ENCODE data around the gene ICAM4. TPM values are rescaled to one million over a fixed set of nuclear protein-coding genes. Genes with fewer than 3 reads are reported as not detected.
A peak's percentile ranks its signal among the peaks of the same experiment; 100 is the strongest.
"Not testable (repeated sequence)": the region's sequence is repeated elsewhere in the genome, so short reads cannot be mapped to it uniquely, and the experiment has no call there.

The ICAM4 gene
- total RNA-seq, 2 experiments from 2014 or later = 1.4 to 1.8 TPM

GRCh38 chr19:10270616-10271394 lies 15.9 kb upstream of the ICAM4 start, which contains the start of gene ICAM1:
Gene ICAM1, plus strand, starts transcription at chr19:10271120. Its CDS starts 40 bp downstream, at chr19:10271160.
- Mint-ChIP-seq H3K27ac (peak within 1 kb of the TSS; percentile 90), H3K9me3 (no peaks in the 10 kb centered on the region), H3K36me3 (ENCODE audit: low read depth) (peaks cover 4% of the 10 kb centered on the region), H3K4me3 (peak within 1 kb of the TSS; percentile 75), H3K27me3 (no peaks in the 10 kb centered on the region), H3K4me1 (peaks cover 32% of the 10 kb centered on the region)
- peak; percentile 77 for DNase-seq
- POLR2A ChIA-PET = interaction anchor here (0.6 to 1.0 kb wide), 6 partner anchors 11 to 118 kb away, joined by 3 to 9 read pairs (median 4); partner anchors contain the start of genes DNMT1, ICAM4 and TYK2
- CTCF ChIA-PET = interaction anchor here (0.7 to 6.3 kb wide), 22 partner anchors 9 to 168 kb away, joined by 3 to 93 read pairs (median 6); partner anchors contain the start of genes CDC37, ICAM4, ICAM5 and PDE4A

GRCh38 chr19:10271543-10272086 lies 15.1 kb upstream of the ICAM4 start:
- H3K36me3 Mint-ChIP-seq (ENCODE audit: low read depth) = peaks cover 4% of the 10 kb centered on the region
- H3K4me1 Mint-ChIP-seq = peaks cover 32% of the 10 kb centered on the region
- DNase-seq = no peak
- CTCF ChIA-PET = interaction anchor here (0.9 to 6.3 kb wide), 17 partner anchors 9 to 168 kb away, joined by 3 to 93 read pairs (median 7); partner anchors contain the start of genes ICAM4, ICAM5 and PDE4A
- H3K27me3 Mint-ChIP-seq = no peaks in the 10 kb centered on the region
- H3K9me3 Mint-ChIP-seq = no peaks in the 10 kb centered on the region
- peak overlapping the region; percentile 90 for H3K27ac Mint-ChIP-seq
- POLR2A ChIA-PET = interaction anchor here (0.6 to 1.0 kb wide), 6 partner anchors 8 to 117 kb away, joined by 3 to 9 read pairs (median 4); partner anchors contain the start of genes DNMT1, ICAM4 and TYK2
- peak overlapping the region; percentile 75 for H3K4me3 Mint-ChIP-seq

- DNase-seq = no peak
- Mint-ChIP-seq H3K4me1 (peaks cover 32% of the 10 kb centered on the region), H3K36me3 (ENCODE audit: low read depth) (peaks cover 9% of the 10 kb centered on the region), H3K27ac (no peak overlapping the region), H3K27me3 (no peaks in the 10 kb centered on the region), H3K9me3 (no peaks in the 10 kb centered on the region), H3K4me3 (no peak overlapping the region)
- POLR2A ChIA-PET = interaction anchor here (0.5 to 0.6 kb wide), 2 partner anchors 96 to 400 kb away, joined by 7 to 10 read pairs; no protein-coding TSS in a partner anchor
- CTCF ChIA-PET = interaction anchor here (0.6 to 5.5 kb wide), 6 partner anchors 15 to 142 kb away, joined by 3 to 78 read pairs (median 3); no protein-coding TSS in a partner anchor
These were observed 12.2 kb upstream of the ICAM4 start for GRCh38 chr19:10274589-10274988.

GRCh38 chr19:10277795-10278589 lies 8.8 kb upstream of the ICAM4 start:
- Mint-ChIP-seq H3K27ac (no peak overlapping the region), H3K27me3 (no peaks in the 10 kb centered on the region), H3K9me3 (no peaks in the 10 kb centered on the region), H3K4me3 (no peak overlapping the region), H3K36me3 (ENCODE audit: low read depth) (peaks cover 11% of the 10 kb centered on the region), H3K4me1 (peaks cover 14% of the 10 kb centered on the region)
- CTCF ChIA-PET = interaction anchor here (0.6 to 4.0 kb wide), 5 partner anchors 11 to 381 kb away, joined by 3 to 21 read pairs (median 4); partner anchors contain the start of gene ICAM5
- POLR2A ChIA-PET = no interaction called here
- no peak for DNase-seq

GRCh38 chr19:10278935-10279334 lies 7.8 kb upstream of the ICAM4 start:
- Mint-ChIP-seq H3K36me3 (ENCODE audit: low read depth) (peaks cover 11% of the 10 kb centered on the region), H3K4me3 (no peak overlapping the region)
- CTCF ChIA-PET = interaction anchor here (0.6 to 4.0 kb wide), 4 partner anchors 9 to 137 kb away, joined by 3 to 21 read pairs (median 10); partner anchors contain the start of genes ICAM1 and ICAM5

GRCh38 chr19:10279737-10280442 lies 6.9 kb upstream of the ICAM4 start:
- H3K4me1 Mint-ChIP-seq = peaks cover 13% of the 10 kb centered on the region
- POLR2A ChIA-PET = interaction anchor here (0.6 kb wide), 1 partner anchor 8 kb away, joined by 3 read pairs; no protein-coding TSS in a partner anchor
- H3K27me3 Mint-ChIP-seq = no peaks in the 10 kb centered on the region
- no peaks in the 10 kb centered on the region for H3K9me3 Mint-ChIP-seq
- no peak overlapping the region for H3K27ac Mint-ChIP-seq
- H3K36me3 Mint-ChIP-seq (ENCODE audit: low read depth) = peaks cover 18% of the 10 kb centered on the region
- DNase-seq = no peak
- no peak overlapping the region for H3K4me3 Mint-ChIP-seq
- CTCF ChIA-PET = interaction anchor here (1.3 to 4.0 kb wide), 7 partner anchors 9 to 141 kb away, joined by 4 to 21 read pairs (median 4); partner anchors contain the start of genes ICAM1, ICAM5 and PDE4A

More at GRCh38 chr19:10278935-10279334, 7.8 kb upstream of the ICAM4 start:
- H3K27ac Mint-ChIP-seq = no peak overlapping the region
- no peaks in the 10 kb centered on the region for H3K9me3 Mint-ChIP-seq
- H3K4me1 Mint-ChIP-seq = peaks cover 13% of the 10 kb centered on the region
- no peak for DNase-seq
- H3K27me3 Mint-ChIP-seq = no peaks in the 10 kb centered on the region
- POLR2A ChIA-PET = no interaction called here

- peaks cover 31% of the 10 kb centered on the region for H3K36me3 Mint-ChIP-seq (ENCODE audit: low read depth)
- H3K4me3 Mint-ChIP-seq, POLR2A ChIA-PET, DNase-seq, H3K9me3 Mint-ChIP-seq, H3K27me3 Mint-ChIP-seq: not testable (repeated sequence)
- CTCF ChIA-PET = interaction anchor here (3.6 kb wide), 1 partner anchor 12 kb away, joined by 18 read pairs; the partner anchor contains the start of gene ICAM1
- H3K4me1 Mint-ChIP-seq = peaks cover 34% of the 10 kb centered on the region
- peak overlapping the region; percentile 66 for H3K27ac Mint-ChIP-seq
These were observed 4.7 kb upstream of the ICAM4 start for GRCh38 chr19:10282043-10282442.

- H3K4me3 Mint-ChIP-seq = no peak overlapping the region
- peaks cover 46% of the 10 kb centered on the region for H3K4me1 Mint-ChIP-seq
- ChIA-PET CTCF (interaction anchor here (1.0 kb wide), 1 partner anchor 13 kb away, joined by 3 read pairs; the partner anchor contains the start of gene ICAM1), POLR2A (no interaction called here)
- DNase-seq = no peak
- peaks cover 11% of the 10 kb centered on the region for H3K27me3 Mint-ChIP-seq
- H3K36me3 Mint-ChIP-seq (ENCODE audit: low read depth) = peaks cover 28% of the 10 kb centered on the region
- no peaks in the 10 kb centered on the region for H3K9me3 Mint-ChIP-seq
- H3K27ac Mint-ChIP-seq = no peak overlapping the region
These were observed 3.3 kb upstream of the ICAM4 start for GRCh38 chr19:10283301-10284064.

GRCh38 chr19:10284065-10284959 lies 2.4 kb upstream of the ICAM4 start:
- Mint-ChIP-seq H3K27ac (no peak overlapping the region), H3K9me3 (no peaks in the 10 kb centered on the region), H3K4me3 (no peak overlapping the region), H3K36me3 (ENCODE audit: low read depth) (peaks cover 28% of the 10 kb centered on the region), H3K27me3 (peaks cover 19% of the 10 kb centered on the region), H3K4me1 (peaks cover 50% of the 10 kb centered on the region)
- no peak for DNase-seq
- POLR2A ChIA-PET = no interaction called here
- CTCF ChIA-PET = interaction anchor here (1.0 to 1.6 kb wide), 2 partner anchors 14 to 104 kb away, joined by 3 read pairs; partner anchors contain the start of gene ICAM1

GRCh38 chr19:10284960-10285278 lies 1.8 kb upstream of the ICAM4 start:
- H3K4me1 Mint-ChIP-seq = peaks cover 49% of the 10 kb centered on the region
- peaks cover 26% of the 10 kb centered on the region for H3K36me3 Mint-ChIP-seq (ENCODE audit: low read depth)
- no peak overlapping the region for H3K4me3 Mint-ChIP-seq
- no peaks in the 10 kb centered on the region for H3K9me3 Mint-ChIP-seq
- ChIA-PET CTCF (interaction anchor here (1.6 to 5.9 kb wide), 2 partner anchors 15 to 103 kb away, joined by 3 to 66 read pairs; partner anchors contain the start of gene ICAM1), POLR2A (no interaction called here)
- peaks cover 22% of the 10 kb centered on the region for H3K27me3 Mint-ChIP-seq
- DNase-seq = no peak
- no peak overlapping the region for H3K27ac Mint-ChIP-seq
